GM18858 (cell line): ENCODE results near the gene DCBLD1.

Experiments
- ATAC-seq: cut with Tn5 transposase; IDR thresholded peaks from one replicate; pipeline ENCODE4 v1.9.1; 2021; ENCODE audit not compliant: unreplicated experiment

The DCBLD1 gene

GRCh38 chr6:117525607-117526006, 43.1 kb downstream of the DCBLD1 start:
- ATAC-seq, result no peak

DNA sequence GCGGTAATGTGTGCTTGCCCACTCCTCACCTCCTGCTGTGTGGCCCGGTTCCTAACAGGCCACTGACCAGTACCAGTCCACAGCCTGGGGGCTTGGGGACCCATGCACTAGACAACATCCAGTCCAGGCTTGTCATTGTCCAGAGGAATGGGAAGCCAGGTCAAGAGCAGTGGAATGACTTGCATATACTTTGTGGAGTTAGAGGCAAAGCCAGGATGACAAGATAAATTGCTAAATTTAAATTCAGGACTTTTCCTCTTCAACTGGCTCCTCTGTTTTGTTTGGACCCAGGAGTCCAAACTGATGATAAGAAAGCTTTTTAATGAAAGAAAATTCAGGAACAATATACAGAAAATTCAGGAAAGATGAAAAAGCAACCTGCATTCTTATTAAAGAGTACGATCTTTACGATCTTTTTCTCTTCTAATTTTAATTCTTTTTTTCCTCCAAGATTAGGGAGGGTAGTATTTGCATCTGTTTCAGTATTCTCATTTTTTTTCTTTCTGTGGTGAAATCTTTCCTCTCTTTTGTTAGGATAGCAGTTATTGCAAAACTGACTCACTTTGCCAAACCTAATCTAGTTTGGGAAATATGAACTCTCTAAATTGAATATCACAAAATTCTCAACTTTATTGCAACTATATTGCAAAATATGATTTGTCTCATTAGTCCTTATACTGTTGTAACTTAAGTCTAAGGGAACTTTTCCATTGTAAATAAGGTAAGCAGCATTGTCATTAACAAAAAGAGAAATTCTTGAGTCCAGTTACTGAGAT, 48.2 kb downstream of the DCBLD1 start:
- ATAC-seq, result no peak

DNA sequence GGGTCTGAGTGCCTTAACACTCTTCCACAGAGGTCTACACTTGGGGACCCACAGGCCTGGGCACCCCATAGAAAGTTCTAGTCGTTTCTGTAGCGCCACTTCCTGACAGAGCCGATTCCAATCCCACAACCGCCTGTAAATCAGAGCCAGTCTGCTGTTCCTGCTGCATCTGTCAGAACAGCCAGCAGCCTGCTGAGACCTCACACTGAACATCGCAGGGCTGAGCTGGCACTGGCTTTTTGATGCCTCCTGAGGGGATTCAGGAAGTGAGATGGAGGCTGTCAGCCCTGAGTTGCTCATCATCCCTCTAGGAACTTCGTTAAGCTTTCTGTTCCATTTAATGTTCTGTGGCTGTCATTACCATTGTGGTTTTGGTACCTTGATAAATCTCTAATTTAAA, 48.9 kb downstream of the DCBLD1 start:
- ATAC-seq, result no peak

DNA sequence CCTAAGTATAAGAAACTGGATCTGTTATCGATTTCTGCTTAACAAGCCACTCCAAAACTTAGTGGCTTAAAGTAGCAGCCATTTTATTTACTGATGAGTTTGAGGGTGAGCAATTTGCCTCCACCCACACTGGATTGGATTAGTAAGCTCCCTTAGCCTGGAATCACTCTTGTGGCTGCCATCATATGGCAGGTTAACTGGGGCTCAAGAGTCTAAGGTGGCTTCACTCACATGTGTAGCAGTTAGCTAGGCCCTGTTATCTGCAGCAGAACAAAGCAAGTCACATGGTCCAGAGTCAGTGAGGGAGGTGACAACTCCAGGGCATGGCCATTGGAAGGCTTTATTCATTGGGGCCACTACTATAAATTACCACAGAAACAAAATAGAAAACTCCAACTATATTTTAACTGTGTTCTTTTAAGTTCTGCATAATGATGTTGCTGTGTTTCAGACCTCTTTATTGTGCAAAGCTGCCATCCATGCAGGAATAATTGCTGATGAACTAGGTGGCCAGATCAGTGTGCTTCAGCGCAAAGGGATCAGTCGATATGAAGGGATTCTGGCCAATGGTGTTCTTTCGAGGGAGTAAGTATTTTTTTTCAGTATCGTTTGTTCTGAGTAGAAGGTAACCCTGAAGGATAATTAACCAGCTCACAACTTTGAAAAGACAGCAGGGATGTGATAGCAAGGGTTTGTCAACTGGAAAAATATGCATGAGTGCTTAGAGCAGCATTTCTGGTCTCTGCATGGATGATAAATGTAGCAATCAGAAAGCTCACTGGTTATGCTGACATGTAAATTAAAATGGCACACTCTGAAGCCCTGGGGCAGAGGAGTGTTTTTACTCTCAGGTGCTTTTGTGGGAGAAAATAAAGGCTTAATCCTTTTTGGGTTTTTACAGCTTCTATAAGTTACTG, 49.6 kb downstream of the DCBLD1 start:
- no peak for ATAC-seq

GRCh38 chr6:117533775-117534174, 51.3 kb downstream of the DCBLD1 start:
- ATAC-seq, result no peak

DNA sequence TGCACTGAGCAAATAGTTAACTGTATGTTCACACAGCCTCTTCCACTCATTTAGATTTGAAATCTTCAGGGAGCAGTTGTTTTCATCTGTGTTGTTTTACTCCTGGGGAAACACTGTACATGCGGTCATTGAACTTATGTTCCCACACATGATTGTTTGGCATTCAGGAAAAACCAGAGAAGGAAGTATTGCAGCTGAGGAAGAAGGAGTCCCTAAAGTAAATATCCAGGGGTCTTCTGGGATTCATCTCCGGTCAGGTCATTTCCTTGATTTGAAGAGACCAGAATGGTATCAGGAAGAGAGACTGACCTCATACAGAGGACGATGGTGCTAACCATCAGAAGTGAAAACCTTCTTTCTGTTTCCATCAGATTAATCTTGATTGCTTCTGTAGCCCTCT, 52.5 kb downstream of the DCBLD1 start:
- ATAC-seq, result no peak

DNA sequence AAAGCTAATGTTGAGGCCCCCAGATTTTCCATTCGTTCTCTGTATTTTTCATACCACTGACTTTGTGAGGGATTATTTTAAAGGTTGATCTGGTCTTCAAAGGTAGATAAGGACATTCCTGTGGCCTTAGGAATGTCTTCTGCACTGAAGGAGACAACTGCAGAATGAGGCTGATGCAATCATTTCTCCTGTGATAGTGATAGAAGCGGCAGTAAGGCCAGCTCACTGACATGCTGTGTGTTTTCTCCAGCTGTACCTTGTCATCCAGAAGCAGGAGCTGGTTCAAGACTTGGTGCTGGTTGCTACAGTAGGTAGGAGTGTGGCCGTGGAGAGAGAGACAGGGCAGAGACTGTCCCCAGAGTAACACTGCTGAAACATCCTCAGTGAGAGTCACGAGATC, 53.8 kb downstream of the DCBLD1 start:
- ATAC-seq, result no peak

GRCh38 chr6:117538615-117539014, 56.1 kb downstream of the DCBLD1 start:
- no peak for ATAC-seq

GRCh38 chr6:117540670-117541069, 58.2 kb downstream of the DCBLD1 start:
- no peak for ATAC-seq

DNA sequence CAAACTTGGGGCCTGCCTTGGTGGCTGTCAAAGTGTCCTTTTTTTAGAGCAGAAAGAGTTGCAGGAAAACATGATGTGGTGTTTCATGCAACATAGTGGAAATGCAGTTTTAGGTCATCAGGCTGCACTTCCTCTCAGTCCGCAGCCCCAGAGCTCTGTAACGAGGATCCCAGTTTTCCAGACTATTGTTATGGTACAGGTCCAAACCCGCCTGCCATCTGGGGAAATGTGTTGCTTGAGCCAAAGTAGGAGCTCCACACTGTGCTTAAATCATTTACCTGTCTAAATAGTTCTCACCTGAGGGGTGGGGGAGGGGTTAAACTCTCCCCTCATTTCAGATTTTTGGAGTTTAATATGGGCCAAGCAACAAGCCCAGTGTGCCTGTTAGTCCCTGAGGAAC, 60.0 kb downstream of the DCBLD1 start:
- ATAC-seq, result no peak

DNA sequence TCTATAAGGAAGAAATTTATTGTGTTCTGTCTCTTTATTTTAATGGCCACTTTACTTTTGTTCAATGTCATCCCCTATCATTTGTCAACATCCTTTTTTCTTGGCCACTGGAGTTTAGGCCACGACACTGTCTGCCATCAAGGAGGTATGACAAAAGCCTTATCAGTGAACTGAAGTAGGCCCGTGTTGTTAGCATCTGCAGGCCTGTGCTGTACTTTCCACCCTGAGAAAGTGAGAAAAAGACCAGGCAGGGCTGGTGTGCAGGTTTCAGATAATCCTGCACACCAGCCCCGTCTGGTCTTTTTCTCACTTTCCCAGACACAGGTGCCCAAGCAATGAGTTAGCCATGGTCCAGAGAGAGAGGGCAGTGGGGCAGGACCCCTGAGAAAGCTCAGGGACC, 62.2 kb downstream of the DCBLD1 start:
- no peak for ATAC-seq

- ATAC-seq, result no peak
Observed at GRCh38 chr6:117545161-117545595, 62.7 kb downstream of the DCBLD1 start.

DNA sequence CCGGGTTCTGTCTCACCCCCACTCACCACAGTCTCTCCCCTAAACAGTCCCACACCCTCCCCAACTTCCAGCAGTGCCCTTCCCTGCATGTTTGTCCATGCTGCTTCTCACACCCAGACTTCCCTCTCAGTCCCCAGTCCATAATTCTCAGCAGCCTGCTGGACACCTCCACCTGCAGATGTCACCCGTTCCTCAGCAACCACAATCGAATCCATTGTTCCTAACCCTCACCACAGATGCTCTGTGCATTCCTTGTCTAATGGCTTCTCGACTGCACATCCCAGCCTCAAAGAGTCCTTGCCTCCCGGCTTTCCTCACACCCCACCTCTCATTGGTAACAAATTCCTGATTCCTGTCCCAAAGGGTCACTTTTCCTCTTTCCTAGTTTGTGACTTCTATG, 64.2 kb downstream of the DCBLD1 start:
- ATAC-seq, result no peak

DNA sequence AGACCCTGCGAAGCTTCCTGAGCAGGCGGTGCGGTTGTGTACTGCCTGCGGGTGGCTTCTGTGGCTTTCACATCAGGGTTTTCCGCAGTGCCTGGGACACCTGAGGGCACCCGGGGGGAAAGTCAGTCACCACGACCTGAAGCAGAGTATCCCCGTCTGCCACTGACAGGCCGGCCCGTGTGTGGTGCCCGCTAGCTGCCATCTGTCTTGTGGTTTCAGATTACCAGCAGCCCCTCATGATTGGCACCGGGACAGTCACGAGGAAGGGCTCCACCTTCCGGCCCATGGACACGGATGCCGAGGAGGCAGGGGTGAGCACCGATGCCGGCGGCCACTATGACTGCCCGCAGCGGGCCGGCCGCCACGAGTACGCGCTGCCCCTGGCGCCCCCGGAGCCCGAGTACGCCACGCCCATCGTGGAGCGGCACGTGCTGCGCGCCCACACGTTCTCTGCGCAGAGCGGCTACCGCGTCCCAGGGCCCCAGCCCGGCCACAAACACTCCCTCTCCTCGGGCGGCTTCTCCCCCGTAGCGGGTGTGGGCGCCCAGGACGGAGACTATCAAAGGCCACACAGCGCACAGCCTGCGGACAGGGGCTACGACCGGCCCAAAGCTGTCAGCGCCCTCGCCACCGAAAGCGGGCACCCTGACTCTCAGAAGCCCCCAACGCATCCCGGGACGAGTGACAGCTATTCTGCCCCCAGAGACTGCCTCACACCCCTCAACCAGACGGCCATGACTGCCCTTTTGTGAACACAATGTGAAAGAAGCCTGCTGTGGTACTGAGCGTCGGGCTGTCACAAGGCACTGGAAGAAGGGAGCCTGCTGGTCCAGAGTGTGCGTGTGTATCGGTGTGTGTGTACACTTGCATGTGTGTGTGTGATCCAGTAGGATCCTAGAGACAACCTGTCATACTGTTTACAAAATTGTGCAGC, 65.5 kb downstream of the DCBLD1 start:
- ATAC-seq, result peak; percentile 47

DNA sequence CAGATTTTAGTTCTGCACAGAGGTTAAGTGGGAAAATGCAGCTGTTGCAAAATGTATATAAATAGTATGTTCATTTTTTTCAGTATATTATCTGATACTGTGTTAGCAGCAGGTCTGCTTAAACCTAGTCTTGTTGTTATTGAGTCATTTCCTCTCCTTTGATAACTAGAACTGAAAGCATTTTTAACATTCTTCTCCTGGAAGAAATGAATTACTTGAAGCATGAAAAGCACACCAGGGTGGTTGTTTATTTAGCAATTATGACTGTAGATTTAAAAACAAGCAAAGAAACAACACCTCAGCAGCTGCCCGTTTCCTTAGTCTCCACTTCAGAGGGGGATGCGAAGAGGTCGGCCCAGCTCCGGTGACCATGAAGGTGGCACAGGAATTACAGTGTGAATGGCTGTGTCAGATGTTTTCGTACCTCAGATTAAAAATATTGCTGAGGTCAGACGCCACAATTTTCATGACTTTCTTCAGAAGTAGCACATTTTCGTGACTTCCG, 66.4 kb downstream of the DCBLD1 start:
- ATAC-seq, result no peak

DNA sequence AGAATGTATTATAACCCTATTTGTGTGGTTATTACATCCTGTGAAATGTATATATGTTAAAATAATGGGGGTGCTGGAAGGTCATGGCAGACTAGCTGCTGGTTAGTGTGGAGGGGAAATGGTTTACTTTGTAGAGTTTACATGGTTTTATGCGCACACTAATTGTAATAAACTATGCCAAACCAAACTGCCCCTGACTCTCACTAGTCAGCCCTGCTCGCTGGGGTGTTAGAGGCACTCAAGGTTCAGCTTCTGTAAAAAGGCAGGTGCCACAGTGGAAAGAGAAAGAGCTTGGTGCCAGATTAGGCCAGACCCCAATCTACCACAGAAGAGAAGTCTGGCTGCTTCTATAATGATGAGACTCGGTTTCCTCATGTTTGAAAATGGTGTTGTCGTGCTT, 67.1 kb downstream of the DCBLD1 start:
- no peak for ATAC-seq

DNA sequence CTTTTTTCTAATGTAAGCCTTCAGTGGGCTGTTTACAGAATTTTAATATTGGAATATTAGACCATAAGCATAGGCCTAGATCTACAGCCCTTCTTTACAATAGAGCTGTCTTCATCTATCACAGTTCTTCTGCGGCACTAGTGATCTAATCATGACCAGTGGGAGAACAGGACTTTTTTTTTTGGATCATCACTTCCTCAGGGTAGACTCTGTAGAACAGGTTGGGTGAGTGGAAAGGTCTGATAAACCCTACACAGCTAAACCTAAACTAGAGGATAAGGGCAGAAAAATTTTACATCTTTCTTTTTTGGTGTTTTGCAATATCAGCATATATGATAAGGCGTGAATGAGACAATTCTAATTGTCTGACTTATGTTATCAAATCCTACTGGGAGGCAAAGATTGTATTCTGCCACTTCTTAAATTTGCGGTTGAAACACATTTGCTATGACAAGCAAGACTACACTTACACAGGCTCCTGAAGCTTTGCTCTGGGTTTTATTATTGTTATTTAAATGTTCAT, 67.7 kb downstream of the DCBLD1 start:
- no peak for ATAC-seq

GRCh38 chr6:117550618-117551242, 68.3 kb downstream of the DCBLD1 start:
- no peak for ATAC-seq

- no peak for ATAC-seq
Observed at GRCh38 chr6:117552618-117553017, 70.1 kb downstream of the DCBLD1 start.

DNA sequence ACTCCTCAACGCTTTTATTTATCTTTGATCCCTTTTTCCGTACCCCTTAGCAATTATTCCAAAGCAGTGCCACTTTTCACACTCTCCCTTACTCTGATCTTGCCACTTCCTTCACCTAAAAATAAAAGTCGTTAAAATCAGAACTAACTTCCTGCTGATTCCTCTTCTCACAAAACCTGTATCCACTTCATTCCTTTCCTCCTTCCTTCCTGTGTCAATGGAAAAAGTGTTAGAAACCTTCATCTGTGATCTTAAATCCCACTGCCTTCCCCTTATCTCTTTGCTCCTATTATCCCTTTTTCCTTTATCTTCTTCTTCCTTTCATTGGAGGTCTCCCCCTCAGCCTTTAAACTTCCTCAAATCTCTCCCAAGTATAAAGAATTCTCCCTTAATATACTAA, 70.7 kb downstream of the DCBLD1 start:
- ATAC-seq, result no peak
